Loucy (cell line): ENCODE measurements around the gene SPTLC3.
A peak's percentile ranks its signal among the peaks of the same experiment; 100 is the strongest.

Experiments
- H2AFZ ChIP-seq: fragments of 200-600 bp; sonication (generic); 2 replicates; pipeline ENCODE4 v1.6.0; 2016; ENCODE audit warnings: antibody characterized with exemption, mild to moderate bottlenecking, low read length, moderate library complexity
- H3F3A ChIP-seq: fragments of 200-600 bp; 2 replicates; pipeline ENCODE4 v1.6.0; 2016; ENCODE audit warnings: antibody characterized with exemption, low read depth, mild to moderate bottlenecking
- H3K27me3 ChIP-seq: fragments of 200-600 bp; sonication (generic); 2 replicates; pipeline ENCODE4 v1.6.1; 2014; ENCODE audit warnings: low read length, mild to moderate bottlenecking; ENCODE audit not compliant: insufficient read depth, poor library complexity, severe bottlenecking
- H3K36me3 ChIP-seq: fragments of 200-600 bp; sonication (generic); 2 replicates; pipeline ENCODE4 v1.6.1; 2016; ENCODE audit warnings: low read length; ENCODE audit not compliant: insufficient read depth
- H3K4me1 ChIP-seq: fragments of 200-600 bp; sonication (generic); 2 replicates; pipeline ENCODE4 v1.5.1; 2014; ENCODE audit warnings: low read length, mild to moderate bottlenecking; ENCODE audit not compliant: insufficient read depth, poor library complexity, severe bottlenecking
- H3K4me2 ChIP-seq: fragments of 200-600 bp; sonication (generic); 2 replicates; pipeline ENCODE4 v1.6.0; 2014; ENCODE audit warnings: antibody characterized with exemption, low read length, low read depth, mild to moderate bottlenecking; ENCODE audit not compliant: poor library complexity, severe bottlenecking
- H3K4me3 ChIP-seq: fragments of 200-600 bp; sonication (generic); 2 replicates; pipeline ENCODE4 v1.5.1; 2014; ENCODE audit warnings: low read length, mild to moderate bottlenecking, mixed read lengths; ENCODE audit not compliant: poor library complexity, severe bottlenecking
- H3K79me2 ChIP-seq: fragments of 200-600 bp; sonication (generic); 2 replicates; pipeline ENCODE4 v1.6.1; 2014; ENCODE audit warnings: low read length; ENCODE audit not compliant: insufficient read depth
- H3K9ac ChIP-seq: fragments of 200-600 bp; sonication (generic); 2 replicates; pipeline ENCODE4 v1.6.0; 2014; ENCODE audit warnings: mild to moderate bottlenecking, low read depth, low read length, moderate library complexity; ENCODE audit not compliant: poor library complexity, severe bottlenecking
- H3K9me2 ChIP-seq: fragments of 200-600 bp; sonication (generic); replicated peaks from 2 replicates; pipeline ENCODE4 v1.6.1; 2016; ENCODE audit warnings: low read depth, low read length, mixed read lengths
- H3K9me3 ChIP-seq: fragments of 200-600 bp; sonication (generic); 2 replicates; pipeline ENCODE4 v1.6.1; 2014; ENCODE audit warnings: mild to moderate bottlenecking, antibody characterized with exemption, low read length, low read depth; ENCODE audit not compliant: insufficient read depth
- H4K20me1 ChIP-seq: fragments of 200-600 bp; sonication (generic); 2 replicates; pipeline ENCODE4 v1.6.0; 2014; ENCODE audit warnings: antibody characterized with exemption, low read length, mild to moderate bottlenecking; ENCODE audit not compliant: insufficient read depth, poor library complexity, severe bottlenecking
- EZH2phosphoT487 ChIP-seq: fragments of 200-600 bp; IDR thresholded peaks from 2 replicates; pipeline ENCODE4 v1.6.1; 2018; ENCODE audit warnings: antibody characterized with exemption, mild to moderate bottlenecking, moderate library complexity, borderline replicate concordance
- TF ChIP-seq, protein P1 (sequence below): fragments of 200-600 bp; sonication (generic); conservative IDR thresholded peaks from 2 replicates; pipeline ENCODE4 v1.5.1; 2014; ENCODE audit warnings: mild to moderate bottlenecking, antibody characterized with exemption, low read length

The SPTLC3 gene

GRCh38 chr20:13102694-13103093, 93.9 kb downstream of the SPTLC3 start:
- Histone ChIP-seq H3K9ac (no peak overlapping the region), H3K4me3 (no peak overlapping the region), H3K36me3 (no peaks in the 10 kb centered on the region), H3K9me2 (no peaks in the 10 kb centered on the region), H3F3A (no peaks in the 10 kb centered on the region), H3K9me3 (no peaks in the 10 kb centered on the region), H2AFZ (no peak overlapping the region), H4K20me1 (no peaks in the 10 kb centered on the region), H3K27me3 (no peaks in the 10 kb centered on the region), H3K79me2 (no peaks in the 10 kb centered on the region), H3K4me1 (no peaks in the 10 kb centered on the region), H3K4me2 (no peak overlapping the region)
- TF ChIP-seq, protein P1, sequence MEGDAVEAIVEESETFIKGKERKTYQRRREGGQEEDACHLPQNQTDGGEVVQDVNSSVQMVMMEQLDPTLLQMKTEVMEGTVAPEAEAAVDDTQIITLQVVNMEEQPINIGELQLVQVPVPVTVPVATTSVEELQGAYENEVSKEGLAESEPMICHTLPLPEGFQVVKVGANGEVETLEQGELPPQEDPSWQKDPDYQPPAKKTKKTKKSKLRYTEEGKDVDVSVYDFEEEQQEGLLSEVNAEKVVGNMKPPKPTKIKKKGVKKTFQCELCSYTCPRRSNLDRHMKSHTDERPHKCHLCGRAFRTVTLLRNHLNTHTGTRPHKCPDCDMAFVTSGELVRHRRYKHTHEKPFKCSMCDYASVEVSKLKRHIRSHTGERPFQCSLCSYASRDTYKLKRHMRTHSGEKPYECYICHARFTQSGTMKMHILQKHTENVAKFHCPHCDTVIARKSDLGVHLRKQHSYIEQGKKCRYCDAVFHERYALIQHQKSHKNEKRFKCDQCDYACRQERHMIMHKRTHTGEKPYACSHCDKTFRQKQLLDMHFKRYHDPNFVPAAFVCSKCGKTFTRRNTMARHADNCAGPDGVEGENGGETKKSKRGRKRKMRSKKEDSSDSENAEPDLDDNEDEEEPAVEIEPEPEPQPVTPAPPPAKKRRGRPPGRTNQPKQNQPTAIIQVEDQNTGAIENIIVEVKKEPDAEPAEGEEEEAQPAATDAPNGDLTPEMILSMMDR: no peak
- no peak for TF ChIP-seq EZH2phosphoT487

DNA sequence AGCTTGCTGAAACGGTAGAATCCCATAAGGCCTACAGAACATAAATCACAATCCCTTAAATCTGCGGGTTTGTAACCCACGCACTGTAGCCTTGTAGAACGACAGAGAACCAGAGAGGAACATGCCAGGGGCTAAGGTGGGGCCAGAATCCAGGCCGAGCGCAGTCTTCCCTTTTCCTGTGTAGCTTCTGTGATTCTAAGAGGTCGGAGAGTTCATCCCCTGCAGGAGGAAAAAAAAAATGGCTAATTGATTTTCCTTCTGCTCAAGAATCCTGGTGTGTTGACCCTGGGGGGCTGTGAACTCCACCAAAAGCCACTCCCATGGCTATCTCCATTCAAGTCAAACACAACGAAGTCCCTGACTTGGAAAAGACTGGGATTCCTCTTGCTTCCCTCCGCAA, 96.3 kb downstream of the SPTLC3 start:
- H3K27me3 ChIP-seq: no peaks in the 10 kb centered on the region
- no peak overlapping the region for H2AFZ ChIP-seq
- no peak for TF ChIP-seq EZH2phosphoT487
- TF ChIP-seq, protein P1: no peak
- no peaks in the 10 kb centered on the region for H3F3A ChIP-seq
- no peaks in the 10 kb centered on the region for H3K36me3 ChIP-seq
- no peak overlapping the region for H3K9ac ChIP-seq
- H3K4me3 ChIP-seq: no peak overlapping the region
- H3K79me2 ChIP-seq: no peaks in the 10 kb centered on the region
- no peaks in the 10 kb centered on the region for H3K9me3 ChIP-seq
- H4K20me1 ChIP-seq: no peaks in the 10 kb centered on the region
- no peaks in the 10 kb centered on the region for H3K9me2 ChIP-seq
- H3K4me1 ChIP-seq: no peaks in the 10 kb centered on the region
- H3K4me2 ChIP-seq: no peak overlapping the region

- 0 out of 2 replicates have a peak overlapping the region, but pooled peaks have one; percentile 34 for H2AFZ ChIP-seq
- no peaks in the 10 kb centered on the region for H3F3A ChIP-seq
- H3K9me2 ChIP-seq: no peaks in the 10 kb centered on the region
- no peak overlapping the region for H3K4me3 ChIP-seq
- H4K20me1 ChIP-seq: no peaks in the 10 kb centered on the region
- H3K79me2 ChIP-seq: no peaks in the 10 kb centered on the region
- no peaks in the 10 kb centered on the region for H3K36me3 ChIP-seq
- no peak overlapping the region for H3K9ac ChIP-seq
- H3K27me3 ChIP-seq: no peaks in the 10 kb centered on the region
- TF ChIP-seq, protein P1: peak; percentile 77
- no peak for TF ChIP-seq EZH2phosphoT487
- no peak overlapping the region for H3K4me2 ChIP-seq
- H3K4me1 ChIP-seq: no peaks in the 10 kb centered on the region
- no peaks in the 10 kb centered on the region for H3K9me3 ChIP-seq
These were observed 97.2 kb downstream of the SPTLC3 start for GRCh38 chr20:13105864-13106457.
